C4-2B (cell line): ENCODE results near the gene PPP1R14C.

ENCODE experiments used
- H3K27ac ChIP-seq: fragments of 450-650 bp; 2 replicates; pipeline ENCODE4 v1.5.1; 2017
- CTCF ChIP-seq: fragments of 450-650 bp; conservative IDR thresholded peaks from 2 replicates; pipeline ENCODE4 v1.5.1; 2017; ENCODE audit warnings: mild to moderate bottlenecking
- ZFX ChIP-seq: fragments of 450-650 bp; IDR thresholded peaks from 2 replicates; pipeline ENCODE4 v1.6.1; 2017

Gene PPP1R14C

GRCh38 chr6:150286912-150287311, 144.1 kb downstream of the PPP1R14C start:
- TF ChIP-seq CTCF (no peak), ZFX (no peak)
- H3K27ac ChIP-seq: no peak overlapping the region

- no peak overlapping the region for H3K27ac ChIP-seq
- TF ChIP-seq CTCF: no peak
- no peak for TF ChIP-seq ZFX
Observed at GRCh38 chr6:150288456-150288855, 145.6 kb downstream of the PPP1R14C start.

- TF ChIP-seq ZFX: no peak
- no peak for TF ChIP-seq CTCF
Observed at GRCh38 chr6:150289454-150290071, 146.7 kb downstream of the PPP1R14C start.

GRCh38 chr6:150290429-150290828, 147.6 kb downstream of the PPP1R14C start:
- H3K27ac ChIP-seq: no peak overlapping the region
- no peak for TF ChIP-seq ZFX
- TF ChIP-seq CTCF: no peak

More at GRCh38 chr6:150289454-150290071, 146.7 kb downstream of the PPP1R14C start:
- H3K27ac ChIP-seq: no peak overlapping the region

- H3K27ac ChIP-seq: no peak overlapping the region
- TF ChIP-seq CTCF (no peak), ZFX (no peak)
Observed at GRCh38 chr6:150291968-150292710, 149.3 kb downstream of the PPP1R14C start.

- TF ChIP-seq CTCF (no peak), ZFX (no peak)
- H3K27ac ChIP-seq: no peak overlapping the region
Observed at GRCh38 chr6:150293019-150293418, 150.2 kb downstream of the PPP1R14C start.

- TF ChIP-seq ZFX: no peak
- TF ChIP-seq CTCF: no peak
- no peak overlapping the region for H3K27ac ChIP-seq
Observed at GRCh38 chr6:150293423-150294173, 150.8 kb downstream of the PPP1R14C start.
